Activated CD4-positive, alpha-beta T cell treated with anti-CD3 and anti-CD28 coated beads, Interleukin-2, Interleukin-4, amounts not matched to agents 100 ng/mL and 50 ng/mL, durations not matched to agents 16 hours and 8 hours (primary cell): ENCODE data around the gene DGCR8.

ENCODE experiments used
- DNase-seq: peaks from one replicate; pipeline ENCODE4 v3.0.0-alpha.2; 2020; ENCODE audit warnings: low spot score

Gene DGCR8

GRCh38 chr22:20124083-20124787, 44.2 kb downstream of the DGCR8 start:
- no peak for DNase-seq

- no peak for DNase-seq
Measured at GRCh38 chr22:20125201-20126174, 45.4 kb downstream of the DGCR8 start.

GRCh38 chr22:20126284-20127029, 46.4 kb downstream of the DGCR8 start:
- DNase-seq = no peak

- DNase-seq = no peak
Measured at GRCh38 chr22:20127318-20127868, 47.4 kb downstream of the DGCR8 start.

- no peak for DNase-seq
Measured at GRCh38 chr22:20127869-20128618, 48.0 kb downstream of the DGCR8 start.

GRCh38 chr22:20128619-20128901, 48.5 kb downstream of the DGCR8 start:
- no peak for DNase-seq

- peak; percentile 36 for DNase-seq
Measured at GRCh38 chr22:20128902-20129746, 49.1 kb downstream of the DGCR8 start.

GRCh38 chr22:20129747-20130014, 49.6 kb downstream of the DGCR8 start:
- no peak for DNase-seq

- DNase-seq = no peak
Measured at GRCh38 chr22:20130319-20130718, 50.3 kb downstream of the DGCR8 start.

GRCh38 chr22:20130731-20131596, 50.9 kb downstream of the DGCR8 start:
- DNase-seq = peak; percentile 65

GRCh38 chr22:20131597-20131858, 51.5 kb downstream of the DGCR8 start, which contains the start of gene ZDHHC8:
TSS of gene ZDHHC8 (plus strand) at chr22:20131804. CDS start at chr22:20131948, 144 bp downstream.
- no peak for DNase-seq

GRCh38 chr22:20131859-20132685, 52.0 kb downstream of the DGCR8 start:
- no peak for DNase-seq

GRCh38 chr22:20132686-20133246, 52.7 kb downstream of the DGCR8 start:
- DNase-seq = no peak

GRCh38 chr22:20133930-20134549, 54.0 kb downstream of the DGCR8 start:
- no peak for DNase-seq

GRCh38 chr22:20135265-20135664, 55.2 kb downstream of the DGCR8 start:
- DNase-seq = no peak

GRCh38 chr22:20135806-20136602, 56.0 kb downstream of the DGCR8 start:
- DNase-seq = no peak

- no peak for DNase-seq
Measured at GRCh38 chr22:20136603-20136873, 56.5 kb downstream of the DGCR8 start.

- no peak for DNase-seq
Measured at GRCh38 chr22:20137113-20137512, 57.1 kb downstream of the DGCR8 start.
